ENCODE data around the gene CYP19A1. TPM values are rescaled to one million over a fixed set of nuclear protein-coding genes. Genes with fewer than 3 reads are reported as not detected.

CYP19A1 gene
- total RNA-seq, 1 experiment from 2014 or later: not detected

DNA sequence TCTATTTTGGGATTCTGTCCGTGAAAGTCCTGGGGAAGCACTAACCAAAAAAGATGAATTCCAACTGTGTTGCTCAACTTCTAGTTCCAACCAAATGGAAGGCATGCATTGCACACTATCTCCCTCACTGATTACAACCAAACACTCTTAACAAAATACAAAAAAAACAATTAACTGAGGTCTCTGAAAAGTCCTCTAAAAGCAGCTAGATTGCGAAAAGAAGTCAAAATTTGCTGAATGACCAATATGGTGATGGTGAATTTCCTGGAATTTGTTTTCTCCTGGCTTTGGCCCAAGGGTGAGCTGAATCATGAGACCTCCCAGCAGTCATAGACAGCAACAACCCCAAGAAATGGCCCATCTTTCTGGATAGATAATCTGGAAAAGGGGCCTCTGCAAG lies 28.3 kb downstream of the CYP19A1 start:
- BruUV-seq (replicated peaks): no TSS peak
- H3K79me2 ChIP-seq (ENCODE audit: insufficient read depth, low read length): no peaks in the 10 kb centered on the region
- POLR2A ChIA-PET: no interaction called here

More for the DNA sequence above, 28.3 kb downstream of the CYP19A1 start:
- RAD21 ChIA-PET (ENCODE audit: low non-redundant PET in 1 of 2, low total read pairs in 2 of 2, uncharacterized antibody in 2 of 2, unreplicated experiment in 2 of 2): no interaction called here
- ATAC-seq: no peak
- Histone ChIP-seq H2AFZ (ENCODE audit: low read depth, low read length, poor library complexity, severe bottlenecking) (no peak overlapping the region), H3K27ac (ENCODE audit: low read depth, low read length) (no peak overlapping the region), H3K9me2 (ENCODE audit: insufficient read depth) (no peaks in the 10 kb centered on the region), H3K27me3 (ENCODE audit: insufficient read depth, low read length) (peaks cover 3% of the 10 kb centered on the region; the same call in 1 of the 2 replicates), H3K4me2 (ENCODE audit: low read length) (no peak overlapping the region), H3K4me3 (replicated peaks in 1 of 2; ENCODE audit: low read depth in 1 of 2, low read length in 2 of 2) (no peak overlapping the region), H4K20me1 (ENCODE audit: insufficient read depth) (no peaks in the 10 kb centered on the region), H3K9me3 (ENCODE audit: control insufficient read depth in 1 of 2, insufficient read depth in 1 of 2, low read depth in 1 of 2, low read length in 2 of 2) (no peaks in the 10 kb centered on the region), H3K4me1 (ENCODE audit: control insufficient read depth in 1 of 2, insufficient read depth in 2 of 2, low read length in 2 of 2) (peaks cover 7 to 11% of the 10 kb centered on the region in 2 experiments), H3K9ac (ENCODE audit: low read length) (no peak overlapping the region), H3K36me3 (ENCODE audit: control insufficient read depth in 1 of 2, insufficient read depth in 2 of 2, low read length in 2 of 2) (no peaks in the 10 kb centered on the region)
- TF ChIP-seq POLR2A (IDR thresholded peaks at IDR 0.05; ENCODE audit: borderline replicate concordance, extremely low read depth, insufficient read depth, insufficient read length) (no peak), CBX3 (IDR thresholded peaks at IDR 0.05; ENCODE audit: low read depth) (no peak), TCF7L2 (IDR thresholded peaks at IDR 0.05; ENCODE audit: borderline replicate concordance, extremely low read depth, insufficient read depth, insufficient read length) (no peak), POLR2AphosphoS5 (IDR thresholded peaks at IDR 0.05; ENCODE audit: low read depth, low read length) (no peak), CEBPB (IDR thresholded peaks at IDR 0.05; ENCODE audit: low read depth) (no peak), EGR1 (IDR thresholded peaks at IDR 0.05; ENCODE audit: low read depth) (no peak), SIN3A (IDR thresholded peaks at IDR 0.05; ENCODE audit: low read depth) (no peak), FOSL1 (IDR thresholded peaks at IDR 0.05; ENCODE audit: low read depth) (no peak), SP1 (IDR thresholded peaks at IDR 0.05; ENCODE audit: low read depth) (no peak), RAD21 (IDR thresholded peaks at IDR 0.05; ENCODE audit: low read depth) (no peak), EZH2 (IDR thresholded peaks at IDR 0.05) (no peak), ZNF274 (IDR thresholded peaks at IDR 0.05; ENCODE audit: low read depth, low read length) (no peak), YY1 (IDR thresholded peaks at IDR 0.05; ENCODE audit: extremely low read depth, insufficient replicate concordance, low read depth, low read length) (no peak), JUND (IDR thresholded peaks at IDR 0.05) (no peak), ELF1 (IDR thresholded peaks at IDR 0.05; ENCODE audit: borderline replicate concordance, low read depth) (no peak)
- TF ChIP-seq, protein P1, sequence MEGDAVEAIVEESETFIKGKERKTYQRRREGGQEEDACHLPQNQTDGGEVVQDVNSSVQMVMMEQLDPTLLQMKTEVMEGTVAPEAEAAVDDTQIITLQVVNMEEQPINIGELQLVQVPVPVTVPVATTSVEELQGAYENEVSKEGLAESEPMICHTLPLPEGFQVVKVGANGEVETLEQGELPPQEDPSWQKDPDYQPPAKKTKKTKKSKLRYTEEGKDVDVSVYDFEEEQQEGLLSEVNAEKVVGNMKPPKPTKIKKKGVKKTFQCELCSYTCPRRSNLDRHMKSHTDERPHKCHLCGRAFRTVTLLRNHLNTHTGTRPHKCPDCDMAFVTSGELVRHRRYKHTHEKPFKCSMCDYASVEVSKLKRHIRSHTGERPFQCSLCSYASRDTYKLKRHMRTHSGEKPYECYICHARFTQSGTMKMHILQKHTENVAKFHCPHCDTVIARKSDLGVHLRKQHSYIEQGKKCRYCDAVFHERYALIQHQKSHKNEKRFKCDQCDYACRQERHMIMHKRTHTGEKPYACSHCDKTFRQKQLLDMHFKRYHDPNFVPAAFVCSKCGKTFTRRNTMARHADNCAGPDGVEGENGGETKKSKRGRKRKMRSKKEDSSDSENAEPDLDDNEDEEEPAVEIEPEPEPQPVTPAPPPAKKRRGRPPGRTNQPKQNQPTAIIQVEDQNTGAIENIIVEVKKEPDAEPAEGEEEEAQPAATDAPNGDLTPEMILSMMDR (IDR thresholded peaks at IDR 0.05 in 2 of 3, conservative IDR thresholded peaks at IDR 0.05 in 1 of 3; ENCODE audit: borderline replicate concordance in 1 of 3, insufficient read depth in 1 of 3, low read depth in 2 of 3, low read length in 2 of 3): no peak
- TF ChIP-seq, protein P2, sequence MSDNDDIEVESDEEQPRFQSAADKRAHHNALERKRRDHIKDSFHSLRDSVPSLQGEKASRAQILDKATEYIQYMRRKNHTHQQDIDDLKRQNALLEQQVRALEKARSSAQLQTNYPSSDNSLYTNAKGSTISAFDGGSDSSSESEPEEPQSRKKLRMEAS (IDR thresholded peaks at IDR 0.05): no peak
- TF ChIP-seq, protein P3, sequence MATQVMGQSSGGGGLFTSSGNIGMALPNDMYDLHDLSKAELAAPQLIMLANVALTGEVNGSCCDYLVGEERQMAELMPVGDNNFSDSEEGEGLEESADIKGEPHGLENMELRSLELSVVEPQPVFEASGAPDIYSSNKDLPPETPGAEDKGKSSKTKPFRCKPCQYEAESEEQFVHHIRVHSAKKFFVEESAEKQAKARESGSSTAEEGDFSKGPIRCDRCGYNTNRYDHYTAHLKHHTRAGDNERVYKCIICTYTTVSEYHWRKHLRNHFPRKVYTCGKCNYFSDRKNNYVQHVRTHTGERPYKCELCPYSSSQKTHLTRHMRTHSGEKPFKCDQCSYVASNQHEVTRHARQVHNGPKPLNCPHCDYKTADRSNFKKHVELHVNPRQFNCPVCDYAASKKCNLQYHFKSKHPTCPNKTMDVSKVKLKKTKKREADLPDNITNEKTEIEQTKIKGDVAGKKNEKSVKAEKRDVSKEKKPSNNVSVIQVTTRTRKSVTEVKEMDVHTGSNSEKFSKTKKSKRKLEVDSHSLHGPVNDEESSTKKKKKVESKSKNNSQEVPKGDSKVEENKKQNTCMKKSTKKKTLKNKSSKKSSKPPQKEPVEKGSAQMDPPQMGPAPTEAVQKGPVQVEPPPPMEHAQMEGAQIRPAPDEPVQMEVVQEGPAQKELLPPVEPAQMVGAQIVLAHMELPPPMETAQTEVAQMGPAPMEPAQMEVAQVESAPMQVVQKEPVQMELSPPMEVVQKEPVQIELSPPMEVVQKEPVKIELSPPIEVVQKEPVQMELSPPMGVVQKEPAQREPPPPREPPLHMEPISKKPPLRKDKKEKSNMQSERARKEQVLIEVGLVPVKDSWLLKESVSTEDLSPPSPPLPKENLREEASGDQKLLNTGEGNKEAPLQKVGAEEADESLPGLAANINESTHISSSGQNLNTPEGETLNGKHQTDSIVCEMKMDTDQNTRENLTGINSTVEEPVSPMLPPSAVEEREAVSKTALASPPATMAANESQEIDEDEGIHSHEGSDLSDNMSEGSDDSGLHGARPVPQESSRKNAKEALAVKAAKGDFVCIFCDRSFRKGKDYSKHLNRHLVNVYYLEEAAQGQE (IDR thresholded peaks at IDR 0.05; ENCODE audit: low read depth): no peak
- TF ChIP-seq, protein P4, sequence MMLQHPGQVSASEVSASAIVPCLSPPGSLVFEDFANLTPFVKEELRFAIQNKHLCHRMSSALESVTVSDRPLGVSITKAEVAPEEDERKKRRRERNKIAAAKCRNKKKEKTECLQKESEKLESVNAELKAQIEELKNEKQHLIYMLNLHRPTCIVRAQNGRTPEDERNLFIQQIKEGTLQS (IDR thresholded peaks at IDR 0.05): no peak
- TF ChIP-seq, protein P5, sequence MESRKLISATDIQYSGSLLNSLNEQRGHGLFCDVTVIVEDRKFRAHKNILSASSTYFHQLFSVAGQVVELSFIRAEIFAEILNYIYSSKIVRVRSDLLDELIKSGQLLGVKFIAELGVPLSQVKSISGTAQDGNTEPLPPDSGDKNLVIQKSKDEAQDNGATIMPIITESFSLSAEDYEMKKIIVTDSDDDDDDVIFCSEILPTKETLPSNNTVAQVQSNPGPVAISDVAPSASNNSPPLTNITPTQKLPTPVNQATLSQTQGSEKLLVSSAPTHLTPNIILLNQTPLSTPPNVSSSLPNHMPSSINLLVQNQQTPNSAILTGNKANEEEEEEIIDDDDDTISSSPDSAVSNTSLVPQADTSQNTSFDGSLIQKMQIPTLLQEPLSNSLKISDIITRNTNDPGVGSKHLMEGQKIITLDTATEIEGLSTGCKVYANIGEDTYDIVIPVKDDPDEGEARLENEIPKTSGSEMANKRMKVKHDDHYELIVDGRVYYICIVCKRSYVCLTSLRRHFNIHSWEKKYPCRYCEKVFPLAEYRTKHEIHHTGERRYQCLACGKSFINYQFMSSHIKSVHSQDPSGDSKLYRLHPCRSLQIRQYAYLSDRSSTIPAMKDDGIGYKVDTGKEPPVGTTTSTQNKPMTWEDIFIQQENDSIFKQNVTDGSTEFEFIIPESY (IDR thresholded peaks at IDR 0.05; ENCODE audit: extremely low read depth, insufficient replicate concordance, low read length): no peak
- CTCF ChIA-PET: no interaction called here
- no peak for DNase-seq (ENCODE audit: low read depth, low spot score)
- intact Hi-C loops (cut with micrococcal nuclease): no loop called here
